ENCODE measurements around the gene MAML3. TPM values are rescaled to one million over a fixed set of nuclear protein-coding genes. Genes with fewer than 3 reads are reported as not detected.

MAML3 gene
- total and polyA plus RNA-seq, 2 of the 13 experiments (the other 11 are each of a cell fraction or from before 2014, with no cell fraction given): 0.05 to 0.13 TPM

GRCh38 chr4:139841464-139842195 lies 312.4 kb downstream of the MAML3 start (continued):
- no peak for TF ChIP-seq ZNF550 (CRISPR knock-in tag; IDR thresholded peaks at IDR 0.05; ENCODE audit: borderline replicate concordance)
- no peak for TF ChIP-seq RBFOX2 (IDR thresholded peaks at IDR 0.05; ENCODE audit: low read depth, low read length)
- peak; percentile 74 for TF ChIP-seq XRCC5 (optimal IDR thresholded peaks at IDR 0.05; ENCODE audit: low read length)
- TF ChIP-seq NR2F1 (CRISPR knock-in tag; IDR thresholded peaks at IDR 0.05): peak; percentile 83 to 85
- TF ChIP-seq ZNF781 (CRISPR knock-in tag; IDR thresholded peaks at IDR 0.05; ENCODE audit: borderline replicate concordance, not compliant biosample characterization): no peak
- TF ChIP-seq ZFP1 (CRISPR knock-in tag; IDR thresholded peaks at IDR 0.05): peak; percentile 94; the same call in 1 of the 2 replicates
- no peak for TF ChIP-seq ZNF850 (CRISPR knock-in tag; conservative IDR thresholded peaks at IDR 0.05)
- peak; percentile 67; the same call in 1 of the 2 replicates for TF ChIP-seq ZNF317 (CRISPR knock-in tag; IDR thresholded peaks at IDR 0.05)
- no peak for TF ChIP-seq ZNF20 (CRISPR knock-in tag; IDR thresholded peaks at IDR 0.05)
- TF ChIP-seq ARNT2 (CRISPR knock-in tag; IDR thresholded peaks at IDR 0.05; ENCODE audit: low read depth): peak; percentile 53; the same call in 1 of the 2 replicates
- peak; percentile 86; the same call in 1 of the 2 replicates for TF ChIP-seq NFIC (IDR thresholded peaks at IDR 0.05; ENCODE audit: low read length)
- no peak for TF ChIP-seq ZNF597 (CRISPR knock-in tag; IDR thresholded peaks at IDR 0.05)
- TF ChIP-seq GPN1 (CRISPR knock-in tag; IDR thresholded peaks at IDR 0.05; ENCODE audit: borderline replicate concordance): no peak
- TF ChIP-seq PITX1 (CRISPR knock-in tag; IDR thresholded peaks at IDR 0.05): peak; percentile 93
- TF ChIP-seq HOXA5 (CRISPR knock-in tag; IDR thresholded peaks at IDR 0.05): peak; percentile 63
- TF ChIP-seq ZBTB10 (CRISPR knock-in tag; IDR thresholded peaks at IDR 0.05; ENCODE audit: borderline replicate concordance): peak; percentile 73; the same call in 1 of the 2 replicates
- TF ChIP-seq ZUFSP (CRISPR knock-in tag; IDR thresholded peaks at IDR 0.05; ENCODE audit: borderline replicate concordance): no peak
- TF ChIP-seq ELF3 (CRISPR knock-in tag; IDR thresholded peaks at IDR 0.05): peak; percentile 99
- no peak for TF ChIP-seq TBP (CRISPR knock-in tag; IDR thresholded peaks at IDR 0.05)
- peak; percentile 91 for TF ChIP-seq ZNF350 (CRISPR knock-in tag; IDR thresholded peaks at IDR 0.05; ENCODE audit: borderline replicate concordance, low read depth)
- no peak for TF ChIP-seq TCF12 (IDR thresholded peaks at IDR 0.05)
- TF ChIP-seq TCF12 (CRISPR knock-in tag; IDR thresholded peaks at IDR 0.05): peak; percentile 98
- peak; percentile 92 for TF ChIP-seq ATF2 (CRISPR knock-in tag; IDR thresholded peaks at IDR 0.05)
- TF ChIP-seq SYNCRIP (IDR thresholded peaks at IDR 0.05; ENCODE audit: insufficient read depth, low read depth, low read length): no peak

Data from HepG2 (cell line).